GM06990 (cell line): ENCODE data around the gene USP5.
"Not testable (repeated sequence)": the region's sequence is repeated elsewhere in the genome, so short reads cannot be mapped to it uniquely, and the experiment has no call there.

Experiments
- DNase-seq: peaks from one replicate; pipeline ENCODE4 v3.0.0-alpha.2; 2011; ENCODE audit not compliant: insufficient read length; ENCODE audit errors: extremely low read depth
- H3K27me3 ChIP-seq: replicated peaks from 2 replicates; pipeline ENCODE4 v1.6.0; 2011; ENCODE audit warnings: low read length; ENCODE audit not compliant: control insufficient read depth, insufficient read depth
- H3K36me3 ChIP-seq: 2 replicates; pipeline ENCODE4 v1.5.1; 2011; ENCODE audit warnings: low read length; ENCODE audit not compliant: control insufficient read depth, insufficient read depth
- H3K4me3 ChIP-seq: replicated peaks from 2 replicates; pipeline ENCODE4 v1.5.1; 2011; ENCODE audit warnings: low read depth, mild to moderate bottlenecking, control low read depth, low read length
- TF ChIP-seq, protein P1 (sequence below): IDR thresholded peaks from 2 replicates; pipeline ENCODE4 v1.5.1; 2011; ENCODE audit warnings: low read length, control low read depth, mild to moderate bottlenecking, inconsistent platforms; ENCODE audit not compliant: insufficient read depth, poor library complexity, severe bottlenecking

USP5 gene

DNA sequence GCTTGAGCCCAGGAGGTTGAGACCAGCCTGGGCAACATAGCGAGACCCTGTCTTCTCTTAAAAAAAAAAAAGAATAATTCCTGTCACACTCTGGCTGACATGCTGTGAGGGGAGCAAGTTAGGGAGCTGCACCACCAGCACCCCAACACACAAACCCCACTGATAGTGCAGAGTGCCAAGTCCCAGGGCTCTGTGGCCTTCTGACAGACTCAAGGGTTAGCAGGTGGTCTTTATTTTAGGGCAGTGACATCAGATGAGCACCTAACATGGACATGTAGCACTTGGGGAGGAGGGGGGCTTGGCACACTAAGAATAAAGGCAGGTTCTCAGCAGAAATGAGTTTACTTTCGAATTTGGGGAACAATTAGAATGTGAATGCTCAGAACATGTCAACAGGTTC is 6.8 kb downstream of the USP5 start:
- no peak for DNase-seq
- Histone ChIP-seq H3K36me3 (peaks cover 55% of the 10 kb centered on the region), H3K27me3 (no peaks in the 10 kb centered on the region), H3K4me3 (no peak overlapping the region)
- TF ChIP-seq, protein P1, sequence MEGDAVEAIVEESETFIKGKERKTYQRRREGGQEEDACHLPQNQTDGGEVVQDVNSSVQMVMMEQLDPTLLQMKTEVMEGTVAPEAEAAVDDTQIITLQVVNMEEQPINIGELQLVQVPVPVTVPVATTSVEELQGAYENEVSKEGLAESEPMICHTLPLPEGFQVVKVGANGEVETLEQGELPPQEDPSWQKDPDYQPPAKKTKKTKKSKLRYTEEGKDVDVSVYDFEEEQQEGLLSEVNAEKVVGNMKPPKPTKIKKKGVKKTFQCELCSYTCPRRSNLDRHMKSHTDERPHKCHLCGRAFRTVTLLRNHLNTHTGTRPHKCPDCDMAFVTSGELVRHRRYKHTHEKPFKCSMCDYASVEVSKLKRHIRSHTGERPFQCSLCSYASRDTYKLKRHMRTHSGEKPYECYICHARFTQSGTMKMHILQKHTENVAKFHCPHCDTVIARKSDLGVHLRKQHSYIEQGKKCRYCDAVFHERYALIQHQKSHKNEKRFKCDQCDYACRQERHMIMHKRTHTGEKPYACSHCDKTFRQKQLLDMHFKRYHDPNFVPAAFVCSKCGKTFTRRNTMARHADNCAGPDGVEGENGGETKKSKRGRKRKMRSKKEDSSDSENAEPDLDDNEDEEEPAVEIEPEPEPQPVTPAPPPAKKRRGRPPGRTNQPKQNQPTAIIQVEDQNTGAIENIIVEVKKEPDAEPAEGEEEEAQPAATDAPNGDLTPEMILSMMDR = no peak

DNA sequence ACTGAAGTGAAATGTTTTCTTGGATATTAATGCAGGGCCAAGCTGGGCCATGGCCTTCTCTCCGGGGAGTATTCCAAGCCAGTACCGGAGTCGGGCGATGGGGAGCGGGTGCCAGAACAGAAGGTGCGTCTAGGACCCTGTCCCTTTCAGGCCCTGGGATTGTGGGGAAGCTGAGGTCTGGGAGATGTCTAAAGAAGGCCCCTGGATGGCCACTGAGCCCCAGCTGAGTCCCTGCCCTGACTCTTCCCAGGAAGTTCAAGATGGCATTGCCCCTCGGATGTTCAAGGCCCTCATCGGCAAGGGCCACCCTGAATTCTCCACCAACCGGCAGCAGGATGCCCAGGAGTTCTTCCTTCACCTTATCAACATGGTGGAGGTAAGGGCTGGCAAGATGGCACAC is 8.2 kb downstream of the USP5 start:
- H3K4me3 ChIP-seq = no peak overlapping the region
- H3K27me3 ChIP-seq = no peaks in the 10 kb centered on the region
- DNase-seq = no peak
- H3K36me3 ChIP-seq = peaks cover 59% of the 10 kb centered on the region
- TF ChIP-seq, protein P1 = no peak

DNA sequence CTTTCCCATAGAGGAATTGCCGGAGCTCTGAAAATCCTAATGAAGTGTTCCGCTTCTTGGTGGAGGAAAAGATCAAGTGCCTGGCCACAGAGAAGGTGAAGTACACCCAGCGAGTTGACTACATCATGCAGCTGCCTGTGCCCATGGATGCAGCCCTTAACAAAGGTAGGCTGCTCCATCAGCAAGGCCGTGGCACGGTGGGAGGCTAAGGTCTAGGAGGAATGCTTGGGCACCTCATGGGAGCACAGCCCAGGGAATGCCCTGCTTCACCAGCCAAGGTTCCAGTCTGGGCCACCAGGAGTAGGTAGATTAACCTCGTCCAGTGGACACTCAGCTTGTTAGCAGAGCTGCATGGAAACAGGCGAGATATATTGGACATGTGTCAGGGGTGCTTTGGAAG is 9.0 kb downstream of the USP5 start:
- Histone ChIP-seq H3K27me3 (no peaks in the 10 kb centered on the region), H3K4me3 (no peak overlapping the region), H3K36me3 (peaks cover 57% of the 10 kb centered on the region)
- TF ChIP-seq, protein P1 = no peak
- DNase-seq = no peak

DNA sequence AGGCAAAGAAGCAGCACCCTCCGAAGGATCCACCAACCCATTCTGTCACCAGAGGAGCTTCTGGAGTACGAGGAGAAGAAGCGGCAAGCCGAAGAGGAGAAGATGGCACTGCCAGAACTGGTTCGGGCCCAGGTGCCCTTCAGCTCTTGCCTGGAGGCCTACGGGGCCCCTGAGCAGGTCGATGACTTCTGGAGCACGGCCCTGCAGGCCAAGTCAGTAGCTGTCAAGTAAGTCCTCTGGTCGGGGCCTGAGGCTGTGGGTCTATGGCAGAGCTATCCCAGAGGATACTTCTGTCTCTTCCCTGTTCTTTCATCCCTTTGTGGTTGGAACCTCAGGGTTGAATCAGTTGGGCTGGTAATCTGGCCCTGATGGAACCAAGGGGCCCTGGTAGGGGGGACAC is 9.4 kb downstream of the USP5 start:
- Histone ChIP-seq H3K27me3 (no peaks in the 10 kb centered on the region), H3K4me3 (no peak overlapping the region), H3K36me3 (peaks cover 55% of the 10 kb centered on the region)
- DNase-seq = no peak
- TF ChIP-seq, protein P1 = no peak

DNA sequence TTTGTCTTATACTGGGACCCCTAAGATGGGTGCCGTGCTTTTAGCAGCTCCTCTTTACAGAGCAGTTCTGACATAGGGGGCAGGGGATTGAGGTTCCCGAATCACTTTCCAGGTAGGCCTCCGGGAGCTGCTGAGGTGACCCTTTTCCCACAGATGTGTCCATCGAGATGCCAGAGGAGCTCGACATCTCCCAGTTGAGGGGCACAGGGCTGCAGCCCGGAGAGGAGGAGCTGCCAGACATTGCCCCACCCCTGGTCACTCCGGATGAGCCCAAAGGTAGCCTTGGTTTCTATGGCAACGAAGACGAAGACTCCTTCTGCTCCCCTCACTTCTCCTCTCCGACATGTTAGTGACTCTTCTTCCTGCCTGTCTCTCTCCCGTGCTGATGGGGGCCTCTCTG is 11.1 kb downstream of the USP5 start:
- no peak overlapping the region for H3K4me3 ChIP-seq
- no peak for DNase-seq
- H3K36me3 ChIP-seq = peaks cover 45% of the 10 kb centered on the region
- no peaks in the 10 kb centered on the region for H3K27me3 ChIP-seq
- TF ChIP-seq, protein P1 = no peak

DNA sequence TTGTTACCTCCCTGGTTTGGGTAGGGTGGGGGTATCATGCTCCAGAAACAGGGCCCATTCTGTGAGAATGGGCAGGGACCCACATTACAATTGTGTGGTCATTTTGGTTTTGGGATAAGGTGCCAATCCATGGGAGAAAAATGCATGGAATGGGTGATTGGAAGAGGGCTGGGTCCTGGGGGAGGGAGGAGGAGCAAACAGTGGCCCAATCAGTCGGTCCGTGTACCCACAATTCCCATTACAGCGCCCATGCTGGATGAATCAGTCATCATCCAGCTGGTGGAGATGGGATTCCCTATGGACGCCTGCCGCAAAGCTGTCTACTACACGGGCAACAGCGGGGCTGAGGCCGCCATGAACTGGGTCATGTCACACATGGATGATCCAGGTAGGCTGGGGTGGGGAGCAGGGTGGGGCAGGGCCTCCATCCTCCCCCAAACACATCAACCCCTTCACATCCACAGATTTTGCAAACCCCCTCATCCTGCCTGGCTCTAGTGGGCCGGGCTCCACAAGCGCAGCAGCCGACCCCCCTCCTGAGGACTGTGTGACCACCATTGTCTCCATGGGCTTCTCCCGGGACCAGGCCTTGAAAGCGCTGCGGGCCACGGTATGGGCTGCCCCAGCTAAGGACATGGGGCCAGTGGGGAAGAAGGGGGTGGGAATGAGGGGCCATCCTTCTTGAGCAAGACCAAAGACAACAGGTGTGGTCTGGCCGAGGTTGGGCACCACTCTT is 11.8 kb downstream of the USP5 start:
- no peaks in the 10 kb centered on the region for H3K27me3 ChIP-seq
- no peak overlapping the region for H3K4me3 ChIP-seq
- no peak for DNase-seq
- H3K36me3 ChIP-seq = peaks cover 39% of the 10 kb centered on the region
- TF ChIP-seq, protein P1 = no peak

DNA sequence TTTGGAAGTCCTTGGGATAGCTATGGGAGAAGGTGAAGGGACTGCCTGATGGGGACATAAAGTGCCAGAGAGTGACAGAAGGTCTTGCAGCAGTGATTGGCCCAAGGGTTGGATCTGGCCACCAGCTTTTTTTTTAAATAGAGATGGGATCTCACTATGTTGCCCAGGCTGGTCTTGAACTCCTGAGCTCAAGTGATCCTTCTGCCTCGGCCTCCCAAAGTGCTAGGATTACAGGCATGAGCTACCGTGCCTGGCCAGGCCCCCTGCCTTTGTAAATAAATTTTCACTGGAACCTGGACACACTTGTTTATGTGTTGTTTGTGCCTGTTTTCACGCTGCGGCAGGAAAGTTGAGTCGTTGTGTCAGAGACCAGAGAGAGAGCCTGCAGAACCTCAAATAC is 13.4 kb downstream of the USP5 start:
- H3K36me3 ChIP-seq = peaks cover 40% of the 10 kb centered on the region
- DNase-seq, H3K27me3 ChIP-seq, H3K4me3 ChIP-seq: not testable (repeated sequence)
